ENCODE data around the gene SSBP3.

- TF ChIP-seq CTCF (IDR thresholded peaks at IDR 0.05) (no peak), POLR2A (IDR thresholded peaks at IDR 0.05) (no peak), POLR2AphosphoS5 (IDR thresholded peaks at IDR 0.05) (no peak), EP300 (IDR thresholded peaks at IDR 0.05) (no peak)
These were observed 976 bp downstream of the SSBP3 start for GRCh38 chr1:54404939-54405897.

Measured in suprapubic skin (tissue), 4 donors.